ENCODE measurements around the gene SMIM28. TPM values are rescaled to one million over a fixed set of nuclear protein-coding genes. Genes with fewer than 3 reads are reported as not detected.
A peak's percentile ranks its signal among the peaks of the same experiment; 100 is the strongest.

Gene SMIM28
- polyA plus RNA-seq, 4 donors: 0.44 to 2.3 TPM; not detected in 2

GRCh38 chr6:138337076-138337475, 40.6 kb upstream of the SMIM28 start:
- Histone ChIP-seq H3K4me3 (ENCODE audit: low read depth in 1 of 3, low read length in 3 of 3) (no peak overlapping the region), H3K4me1 (ENCODE audit: control insufficient read depth in 3 of 3, insufficient read depth in 2 of 3, low read depth in 1 of 3, low read length in 2 of 3) (no peaks in the 10 kb centered on the region), H3K27ac (ENCODE audit: low read depth in 1 of 3, low read length in 2 of 3) (no peak overlapping the region), H3K9me3 (ENCODE audit: control insufficient read depth in 2 of 2, insufficient read depth in 1 of 2, low read depth in 1 of 2, low read length in 1 of 2) (no peaks in the 10 kb centered on the region), H3K36me3 (ENCODE audit: control insufficient read depth in 3 of 3, insufficient read depth in 2 of 3, low read depth in 1 of 3, low read length in 3 of 3) (peaks cover 0 to 6% (median 0%) of the 10 kb centered on the region in 3 donors), H3K27me3 (ENCODE audit: control insufficient read depth in 3 of 3, insufficient read depth in 3 of 3, low read length in 3 of 3) (no peaks in the 10 kb centered on the region)
- FAIRE-seq (no peak), DNase-seq (no peak)
- WGBS, 3 donors: 93 to 97% (median 96%) methylated on average over 4 of the region's 4 CpGs

DNA sequence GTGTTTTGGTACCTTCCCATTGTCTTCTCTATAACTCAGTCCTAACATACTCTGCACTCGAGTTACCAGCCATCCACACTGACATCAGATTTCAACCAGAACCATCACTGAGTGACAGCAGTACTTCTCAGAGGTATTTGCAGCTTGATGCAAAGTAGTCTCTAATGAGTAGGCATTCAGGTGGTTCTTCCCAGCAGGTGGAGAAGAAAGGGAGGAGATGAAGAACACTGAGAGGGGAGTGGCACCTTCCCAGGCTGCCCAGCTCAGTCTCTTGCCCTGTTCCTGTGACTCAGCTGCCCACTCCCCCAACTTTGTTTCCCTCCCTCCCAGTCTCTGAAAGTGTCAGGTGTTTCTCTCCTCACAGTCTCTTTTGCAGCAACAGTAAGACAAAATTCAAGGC, 38.7 kb upstream of the SMIM28 start:
- DNase-seq (no peak), FAIRE-seq (no peak)
- WGBS, 3 donors: 73 to 77% (median 77%) methylated on average over 1 of the region's 1 CpG
- Histone ChIP-seq H3K4me3 (ENCODE audit: low read depth in 1 of 3, low read length in 3 of 3) (no peak overlapping the region), H3K27ac (ENCODE audit: low read depth in 1 of 3, low read length in 2 of 3) (no peak overlapping the region), H3K36me3 (ENCODE audit: control insufficient read depth in 3 of 3, insufficient read depth in 2 of 3, low read depth in 1 of 3, low read length in 3 of 3) (peaks cover 0 to 6% (median 0%) of the 10 kb centered on the region in 3 donors), H3K9me3 (ENCODE audit: control insufficient read depth in 2 of 2, insufficient read depth in 1 of 2, low read depth in 1 of 2, low read length in 1 of 2) (no peaks in the 10 kb centered on the region), H3K4me1 (ENCODE audit: control insufficient read depth in 3 of 3, insufficient read depth in 2 of 3, low read depth in 1 of 3, low read length in 2 of 3) (no peaks in the 10 kb centered on the region), H3K27me3 (ENCODE audit: control insufficient read depth in 3 of 3, insufficient read depth in 3 of 3, low read length in 3 of 3) (no peaks in the 10 kb centered on the region)

DNA sequence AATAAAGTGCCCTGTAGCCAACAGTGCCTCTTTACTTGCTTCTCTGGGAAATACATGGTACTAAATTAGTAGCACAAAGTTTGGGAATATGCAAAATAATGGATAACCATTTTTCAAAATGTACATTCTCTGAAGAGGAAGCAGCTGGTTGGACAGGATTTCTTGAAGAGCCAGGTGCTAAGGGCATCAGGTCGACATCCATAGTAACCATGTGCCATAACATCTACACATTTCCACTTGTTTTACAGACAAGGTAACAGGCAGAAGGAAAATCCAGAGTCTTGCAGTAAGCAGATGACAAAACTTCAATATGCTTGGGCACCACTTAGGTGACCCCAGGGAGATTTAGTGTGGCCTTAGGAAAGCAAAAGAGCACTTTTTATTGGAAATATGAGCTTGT, 36.5 kb upstream of the SMIM28 start:
- Histone ChIP-seq H3K4me1 (ENCODE audit: control insufficient read depth in 3 of 3, insufficient read depth in 2 of 3, low read depth in 1 of 3, low read length in 2 of 3) (no peaks in the 10 kb centered on the region), H3K36me3 (ENCODE audit: control insufficient read depth in 3 of 3, insufficient read depth in 2 of 3, low read depth in 1 of 3, low read length in 3 of 3) (no peaks in the 10 kb centered on the region), H3K9me3 (ENCODE audit: control insufficient read depth in 2 of 2, insufficient read depth in 1 of 2, low read depth in 1 of 2, low read length in 1 of 2) (no peaks in the 10 kb centered on the region), H3K27me3 (ENCODE audit: control insufficient read depth in 3 of 3, insufficient read depth in 3 of 3, low read length in 3 of 3) (no peaks in the 10 kb centered on the region), H3K27ac (ENCODE audit: low read depth in 1 of 3, low read length in 2 of 3) (no peak overlapping the region), H3K4me3 (ENCODE audit: low read depth in 1 of 3, low read length in 3 of 3) (no peak overlapping the region)
- FAIRE-seq (no peak), DNase-seq (no peak)
- 69 to 74% (median 69%) methylated on average over 1 of the region's 1 CpG for WGBS, 3 donors

DNA sequence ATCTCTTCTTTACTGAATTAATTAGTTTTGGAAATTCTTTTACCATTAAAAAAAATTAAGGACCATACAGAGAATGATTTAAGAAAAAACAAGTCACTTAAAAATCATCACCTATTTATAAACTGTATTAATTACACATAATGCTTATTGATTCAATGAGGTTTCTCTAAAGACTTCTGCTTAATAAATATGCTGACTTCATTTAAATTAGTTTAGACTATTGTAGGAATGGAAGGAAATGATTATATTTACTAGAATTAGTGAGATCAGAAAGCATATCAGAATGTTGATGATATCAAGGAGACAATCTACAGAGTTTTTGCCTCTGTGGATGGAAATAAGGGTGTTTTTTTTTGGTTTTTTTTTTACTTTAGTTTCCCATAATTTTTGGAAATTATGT, 34.6 kb upstream of the SMIM28 start:
- no peaks in the 10 kb centered on the region for H3K36me3 ChIP-seq (ENCODE audit: control insufficient read depth in 3 of 3, insufficient read depth in 2 of 3, low read depth in 1 of 3, low read length in 3 of 3)
- no peak overlapping the region for H3K27ac ChIP-seq (ENCODE audit: low read depth in 1 of 3, low read length in 2 of 3)
- DNase-seq: no peak
- FAIRE-seq: peak; percentile 67
- H3K4me3 ChIP-seq (ENCODE audit: low read depth in 1 of 3, low read length in 3 of 3): no peak overlapping the region
- no peaks in the 10 kb centered on the region for H3K9me3 ChIP-seq (ENCODE audit: control insufficient read depth in 2 of 2, insufficient read depth in 1 of 2, low read depth in 1 of 2, low read length in 1 of 2)
- H3K4me1 ChIP-seq (ENCODE audit: control insufficient read depth in 3 of 3, insufficient read depth in 2 of 3, low read depth in 1 of 3, low read length in 2 of 3): no peaks in the 10 kb centered on the region
- no peaks in the 10 kb centered on the region for H3K27me3 ChIP-seq (ENCODE audit: control insufficient read depth in 3 of 3, insufficient read depth in 3 of 3, low read length in 3 of 3)

- Histone ChIP-seq H3K9me3 (ENCODE audit: control insufficient read depth in 2 of 2, insufficient read depth in 1 of 2, low read depth in 1 of 2, low read length in 1 of 2) (no peaks in the 10 kb centered on the region), H3K36me3 (ENCODE audit: control insufficient read depth in 3 of 3, insufficient read depth in 2 of 3, low read depth in 1 of 3, low read length in 3 of 3) (no peaks in the 10 kb centered on the region), H3K27me3 (ENCODE audit: control insufficient read depth in 3 of 3, insufficient read depth in 3 of 3, low read length in 3 of 3) (no peaks in the 10 kb centered on the region), H3K27ac (ENCODE audit: low read depth in 1 of 3, low read length in 2 of 3) (no peak overlapping the region), H3K4me3 (ENCODE audit: low read depth in 1 of 3, low read length in 3 of 3) (no peak overlapping the region), H3K4me1 (ENCODE audit: control insufficient read depth in 3 of 3, insufficient read depth in 2 of 3, low read depth in 1 of 3, low read length in 2 of 3) (no peaks in the 10 kb centered on the region)
- no peak for FAIRE-seq
- WGBS, 3 donors: 78 to 91% (median 80%) methylated on average over 2 of the region's 2 CpGs
- DNase-seq: no peak
Measured at GRCh38 chr6:138345565-138346285, 32.0 kb upstream of the SMIM28 start.

- no peaks in the 10 kb centered on the region for H3K36me3 ChIP-seq (ENCODE audit: control insufficient read depth in 3 of 3, insufficient read depth in 2 of 3, low read depth in 1 of 3, low read length in 3 of 3)
- H3K9me3 ChIP-seq (ENCODE audit: control insufficient read depth in 2 of 2, insufficient read depth in 1 of 2, low read depth in 1 of 2, low read length in 1 of 2): no peaks in the 10 kb centered on the region
- no peak overlapping the region for H3K27ac ChIP-seq (ENCODE audit: low read depth in 1 of 3, low read length in 2 of 3)
- no peaks in the 10 kb centered on the region for H3K27me3 ChIP-seq (ENCODE audit: control insufficient read depth in 3 of 3, insufficient read depth in 3 of 3, low read length in 3 of 3)
- no peak overlapping the region for H3K4me3 ChIP-seq (ENCODE audit: low read depth in 1 of 3, low read length in 3 of 3)
- no peaks in the 10 kb centered on the region for H3K4me1 ChIP-seq (ENCODE audit: control insufficient read depth in 3 of 3, insufficient read depth in 2 of 3, low read depth in 1 of 3, low read length in 2 of 3)
- FAIRE-seq (no peak), DNase-seq (no peak)
- 66 to 77% (median 75%) methylated on average over 2 of the region's 2 CpGs for WGBS, 3 donors
Measured at GRCh38 chr6:138346302-138347195, 31.2 kb upstream of the SMIM28 start.

DNA sequence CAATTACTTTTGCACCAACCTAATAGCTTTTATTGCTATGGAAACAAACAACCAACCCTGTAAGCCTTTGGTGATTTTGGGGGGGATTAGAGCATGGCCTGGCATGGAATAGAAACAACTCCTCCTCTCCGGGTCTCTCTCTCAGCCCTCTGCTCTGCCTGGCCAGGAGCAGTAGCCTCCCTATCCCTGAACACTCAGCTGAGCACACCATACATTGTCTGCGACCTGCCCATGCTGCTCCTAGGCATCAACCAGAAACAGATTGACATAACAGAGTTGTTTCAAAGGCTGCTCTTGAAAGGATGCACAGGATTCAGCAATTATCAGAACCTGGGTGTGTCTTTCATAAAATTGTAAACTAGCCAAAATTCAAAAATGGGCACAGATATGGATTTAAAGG, 29.8 kb upstream of the SMIM28 start:
- 66 to 82% (median 80%) methylated on average over 2 of the region's 2 CpGs for WGBS, 3 donors
- no peak overlapping the region for H3K27ac ChIP-seq (ENCODE audit: low read depth in 1 of 3, low read length in 2 of 3)
- DNase-seq (no peak), FAIRE-seq (no peak)
- H3K9me3 ChIP-seq (ENCODE audit: control insufficient read depth in 2 of 2, insufficient read depth in 1 of 2, low read depth in 1 of 2, low read length in 1 of 2): no peaks in the 10 kb centered on the region
- no peaks in the 10 kb centered on the region for H3K4me1 ChIP-seq (ENCODE audit: control insufficient read depth in 3 of 3, insufficient read depth in 2 of 3, low read depth in 1 of 3, low read length in 2 of 3)
- H3K4me3 ChIP-seq (ENCODE audit: low read depth in 1 of 3, low read length in 3 of 3): no peak overlapping the region
- no peaks in the 10 kb centered on the region for H3K36me3 ChIP-seq (ENCODE audit: control insufficient read depth in 3 of 3, insufficient read depth in 2 of 3, low read depth in 1 of 3, low read length in 3 of 3)
- no peaks in the 10 kb centered on the region for H3K27me3 ChIP-seq (ENCODE audit: control insufficient read depth in 3 of 3, insufficient read depth in 3 of 3, low read length in 3 of 3)

GRCh38 chr6:138349891-138350290, 27.8 kb upstream of the SMIM28 start:
- H3K4me3 ChIP-seq (ENCODE audit: low read depth in 1 of 3, low read length in 3 of 3): no peak overlapping the region
- H3K9me3 ChIP-seq (ENCODE audit: control insufficient read depth in 2 of 2, insufficient read depth in 1 of 2, low read depth in 1 of 2, low read length in 1 of 2): no peaks in the 10 kb centered on the region
- 88 to 97% (median 93%) methylated on average over 3 of the region's 3 CpGs for WGBS, 3 donors
- no peaks in the 10 kb centered on the region for H3K36me3 ChIP-seq (ENCODE audit: control insufficient read depth in 3 of 3, insufficient read depth in 2 of 3, low read depth in 1 of 3, low read length in 3 of 3)
- no peak overlapping the region for H3K27ac ChIP-seq (ENCODE audit: low read depth in 1 of 3, low read length in 2 of 3)
- no peaks in the 10 kb centered on the region for H3K4me1 ChIP-seq (ENCODE audit: control insufficient read depth in 3 of 3, insufficient read depth in 2 of 3, low read depth in 1 of 3, low read length in 2 of 3)
- DNase-seq (no peak), FAIRE-seq (no peak)
- peaks cover 0 to 2% (median 0%) of the 10 kb centered on the region in 3 donors for H3K27me3 ChIP-seq (ENCODE audit: control insufficient read depth in 3 of 3, insufficient read depth in 3 of 3, low read length in 3 of 3)

Data from small intestine (tissue), 7 donors.